Stimulated activated memory B cell treated with anti-CD40 and anti-IgM and Interleukin-4, amounts not matched to agents 10 μg/mL and 1 μg/mL and 100 μg/mL, for 72 hours (primary cell): ENCODE measurements around the gene ACOX3.
A peak's percentile ranks its signal among the peaks of the same experiment; 100 is the strongest.

ENCODE experiments used
- ATAC-seq: fragments of 150-1000 bp; cut with Tn5 transposase; 2 replicates; pipeline ENCODE4 v1.10.0; 2021
- H3K27ac Mint-ChIP-seq: one replicate; pipeline ENCODE4 v1.8.0; 2022; ENCODE audit warnings: mild to moderate bottlenecking, mixed read lengths
- H3K27me3 Mint-ChIP-seq: one replicate; pipeline ENCODE4 v1.8.0; 2022; ENCODE audit warnings: mixed read lengths
- H3K36me3 Mint-ChIP-seq: one replicate; pipeline ENCODE4 v1.8.0; 2022; ENCODE audit warnings: mixed read lengths
- H3K4me1 Mint-ChIP-seq: one replicate; pipeline ENCODE4 v1.8.0; 2022; ENCODE audit warnings: mixed read lengths
- H3K4me3 Mint-ChIP-seq: one replicate; pipeline ENCODE4 v1.8.0; 2022; ENCODE audit warnings: mild to moderate bottlenecking, moderate library complexity, mixed read lengths
- H3K9me3 Mint-ChIP-seq: one replicate; pipeline ENCODE4 v1.8.0; 2022; ENCODE audit warnings: mixed read lengths

The ACOX3 gene

GRCh38 chr4:8472158-8472688, 31.7 kb upstream of the ACOX3 start:
- ATAC-seq = no peak
- H3K27ac Mint-ChIP-seq = no peak overlapping the region
- H3K4me3 Mint-ChIP-seq = no peak overlapping the region
- no peaks in the 10 kb centered on the region for H3K27me3 Mint-ChIP-seq
- H3K4me1 Mint-ChIP-seq = peaks cover 4% of the 10 kb centered on the region
- peaks cover 62% of the 10 kb centered on the region for H3K36me3 Mint-ChIP-seq
- no peaks in the 10 kb centered on the region for H3K9me3 Mint-ChIP-seq

DNA sequence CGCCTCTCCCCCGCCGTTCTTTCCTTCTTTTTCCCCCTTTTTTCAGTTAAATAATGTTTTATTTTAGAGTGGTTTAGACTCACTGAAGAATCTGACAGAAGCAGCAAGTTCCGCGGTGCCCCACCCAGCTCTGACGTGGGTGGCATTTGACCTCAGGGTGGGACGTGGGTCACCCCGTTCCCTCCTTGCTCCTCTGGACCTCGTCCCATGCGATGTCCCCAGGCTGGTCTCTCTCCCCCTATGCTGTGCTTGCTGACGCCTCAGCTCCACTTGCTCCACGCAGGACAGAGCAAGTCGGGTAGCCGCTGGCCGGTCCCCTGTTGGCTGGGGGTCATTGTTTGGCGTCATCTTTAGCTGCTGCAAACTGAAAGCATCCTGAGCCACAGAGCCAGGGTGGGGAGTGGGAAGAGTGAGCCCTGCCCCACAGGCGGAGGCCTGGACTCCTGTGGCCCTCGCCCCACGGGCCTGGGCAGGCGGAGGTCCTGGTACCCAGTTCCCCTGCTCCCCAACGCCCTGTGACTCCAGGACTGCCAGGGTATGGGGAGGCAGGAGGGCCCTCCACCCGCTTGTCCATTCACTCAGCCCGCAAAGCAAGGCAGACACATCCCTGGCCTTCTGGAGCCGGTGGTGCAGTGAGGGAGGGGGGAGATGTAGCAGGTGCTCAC, 30.8 kb upstream of the ACOX3 start:
- no peak overlapping the region for H3K27ac Mint-ChIP-seq
- peaks cover 62% of the 10 kb centered on the region for H3K36me3 Mint-ChIP-seq
- peaks cover 4% of the 10 kb centered on the region for H3K4me1 Mint-ChIP-seq
- no peak for ATAC-seq
- no peak overlapping the region for H3K4me3 Mint-ChIP-seq
- no peaks in the 10 kb centered on the region for H3K27me3 Mint-ChIP-seq
- no peaks in the 10 kb centered on the region for H3K9me3 Mint-ChIP-seq

- Mint-ChIP-seq H3K4me1 (peaks cover 4% of the 10 kb centered on the region), H3K27me3 (no peaks in the 10 kb centered on the region), H3K4me3 (no peak overlapping the region), H3K36me3 (peaks cover 62% of the 10 kb centered on the region), H3K27ac (no peak overlapping the region), H3K9me3 (no peaks in the 10 kb centered on the region)
- ATAC-seq = no peak
These were observed 30.0 kb upstream of the ACOX3 start for GRCh38 chr4:8470451-8471024.

GRCh38 chr4:8469550-8469949, 29.0 kb upstream of the ACOX3 start:
- Mint-ChIP-seq H3K4me3 (no peak overlapping the region), H3K9me3 (no peaks in the 10 kb centered on the region), H3K36me3 (peaks cover 64% of the 10 kb centered on the region), H3K27me3 (no peaks in the 10 kb centered on the region), H3K4me1 (peaks cover 4% of the 10 kb centered on the region), H3K27ac (no peak overlapping the region)
- ATAC-seq = no peak

- Mint-ChIP-seq H3K4me1 (peaks cover 4% of the 10 kb centered on the region), H3K27me3 (no peaks in the 10 kb centered on the region), H3K27ac (no peak overlapping the region), H3K4me3 (no peak overlapping the region), H3K9me3 (no peaks in the 10 kb centered on the region), H3K36me3 (peaks cover 64% of the 10 kb centered on the region)
- peak; percentile 51 for ATAC-seq
These were observed 28.4 kb upstream of the ACOX3 start for GRCh38 chr4:8468746-8469535.

DNA sequence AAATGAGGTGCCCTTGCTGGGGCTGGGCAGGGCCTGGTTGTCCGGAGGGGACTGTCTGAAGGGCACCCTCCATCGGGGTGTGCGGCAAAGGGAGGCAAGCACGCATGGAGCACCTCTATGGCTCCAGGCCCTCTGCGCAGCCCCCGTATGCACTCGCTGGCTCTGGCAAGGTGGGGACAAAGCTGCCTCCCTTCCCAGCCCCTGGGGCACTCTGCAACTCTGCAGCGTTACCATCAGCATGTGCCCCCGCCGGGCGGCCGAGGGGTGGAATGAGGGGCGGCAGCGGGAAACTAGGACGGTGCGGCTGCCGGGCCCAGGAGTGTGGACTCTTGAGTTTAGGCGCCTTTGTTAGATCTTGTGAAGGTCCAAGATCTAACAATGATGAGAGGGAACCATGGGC, 26.5 kb upstream of the ACOX3 start:
- Mint-ChIP-seq H3K4me3 (no peak overlapping the region), H3K27ac (no peak overlapping the region), H3K36me3 (peaks cover 68% of the 10 kb centered on the region), H3K27me3 (no peaks in the 10 kb centered on the region), H3K9me3 (no peaks in the 10 kb centered on the region), H3K4me1 (peaks cover 4% of the 10 kb centered on the region)
- ATAC-seq = no peak

DNA sequence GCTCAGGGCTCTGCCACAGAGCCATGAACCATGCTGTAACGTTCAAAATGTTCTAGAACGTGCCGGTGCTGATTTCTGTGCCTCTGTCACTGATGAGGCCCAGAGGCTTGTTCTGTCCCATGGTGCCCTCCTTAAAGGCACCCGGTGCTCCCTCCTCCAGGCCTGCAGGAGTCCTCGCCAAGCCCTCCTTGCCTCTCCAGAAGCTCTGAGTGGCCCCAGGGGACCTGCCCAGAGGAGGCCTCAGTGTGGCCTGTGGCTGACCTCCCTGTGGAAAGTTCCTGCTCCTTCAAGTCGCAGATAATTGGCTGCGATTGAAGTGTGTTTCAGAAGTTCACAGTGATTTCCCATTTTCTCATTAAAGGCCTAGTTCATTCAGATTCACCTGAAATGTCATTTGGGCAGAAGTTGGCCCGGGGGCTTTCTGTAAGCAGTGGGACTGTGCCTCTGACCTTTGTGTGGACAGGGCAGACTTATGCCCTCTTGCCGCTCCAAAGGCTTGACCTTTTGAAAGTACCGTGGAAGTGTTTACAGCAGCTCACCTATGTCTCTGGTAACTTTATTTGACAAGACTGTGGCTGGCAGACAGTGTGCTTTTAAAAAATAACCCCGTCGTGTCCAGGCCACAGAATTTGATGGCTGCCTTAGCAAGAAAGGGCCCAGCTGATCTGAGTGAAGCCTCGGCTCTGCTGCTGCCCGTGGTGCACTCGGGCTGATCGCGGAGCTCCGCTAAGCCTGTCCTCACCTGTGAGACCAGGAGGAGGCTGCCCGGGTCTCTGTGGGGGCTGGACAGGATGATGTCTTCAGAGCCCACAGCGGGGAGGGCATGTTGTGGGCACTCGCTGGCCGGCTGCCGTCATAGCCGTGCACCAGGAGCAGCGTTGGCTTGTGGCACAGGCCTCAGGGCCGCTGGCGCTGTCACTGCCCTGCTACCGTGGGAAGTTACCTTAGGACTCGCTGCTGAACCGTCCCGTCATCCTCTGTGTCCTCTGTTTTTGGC, 25.4 kb upstream of the ACOX3 start:
- Mint-ChIP-seq H3K27me3 (no peaks in the 10 kb centered on the region), H3K36me3 (peaks cover 59% of the 10 kb centered on the region), H3K4me1 (peaks cover 4% of the 10 kb centered on the region), H3K9me3 (no peaks in the 10 kb centered on the region), H3K27ac (no peak overlapping the region), H3K4me3 (no peak overlapping the region)
- no peak for ATAC-seq

GRCh38 chr4:8464381-8464780, 23.9 kb upstream of the ACOX3 start:
- no peak for ATAC-seq
- H3K9me3 Mint-ChIP-seq = no peaks in the 10 kb centered on the region

GRCh38 chr4:8463811-8464210, 23.3 kb upstream of the ACOX3 start:
- H3K4me1 Mint-ChIP-seq = peaks cover 5% of the 10 kb centered on the region
- H3K9me3 Mint-ChIP-seq = no peaks in the 10 kb centered on the region
- H3K27ac Mint-ChIP-seq = no peak overlapping the region
- H3K36me3 Mint-ChIP-seq = peaks cover 53% of the 10 kb centered on the region
- no peaks in the 10 kb centered on the region for H3K27me3 Mint-ChIP-seq
- no peak for ATAC-seq
- no peak overlapping the region for H3K4me3 Mint-ChIP-seq

More at GRCh38 chr4:8464381-8464780, 23.9 kb upstream of the ACOX3 start:
- Mint-ChIP-seq H3K27ac (no peak overlapping the region), H3K36me3 (peaks cover 58% of the 10 kb centered on the region), H3K4me1 (peaks cover 9% of the 10 kb centered on the region), H3K4me3 (no peak overlapping the region), H3K27me3 (no peaks in the 10 kb centered on the region)

GRCh38 chr4:8461616-8462015, 21.1 kb upstream of the ACOX3 start:
- ATAC-seq = no peak
- no peak overlapping the region for H3K27ac Mint-ChIP-seq
- H3K9me3 Mint-ChIP-seq = no peaks in the 10 kb centered on the region
- H3K27me3 Mint-ChIP-seq = no peaks in the 10 kb centered on the region
- H3K4me3 Mint-ChIP-seq = no peak overlapping the region
- H3K4me1 Mint-ChIP-seq = peaks cover 5% of the 10 kb centered on the region
- peaks cover 47% of the 10 kb centered on the region for H3K36me3 Mint-ChIP-seq

DNA sequence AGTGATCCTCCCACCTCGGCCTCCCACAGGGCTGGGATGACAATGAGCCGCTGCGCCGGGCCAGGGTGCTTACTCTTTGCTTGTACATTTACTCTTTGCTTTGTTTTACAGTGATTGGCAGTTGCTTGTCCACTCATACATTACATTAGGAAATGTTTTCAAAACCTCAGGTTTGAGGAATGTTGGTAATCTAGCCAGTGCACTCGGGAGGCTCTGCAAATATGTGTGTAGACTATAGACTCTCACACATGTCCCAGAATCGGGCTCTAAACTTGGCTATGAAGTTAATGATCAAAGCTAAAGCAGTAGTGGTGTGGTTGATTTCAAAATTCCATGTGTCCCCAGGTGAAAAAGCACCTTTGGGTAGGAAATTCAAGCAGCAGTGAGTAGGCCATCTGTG, 20.6 kb upstream of the ACOX3 start:
- Mint-ChIP-seq H3K9me3 (no peaks in the 10 kb centered on the region), H3K27ac (no peak overlapping the region), H3K4me3 (no peak overlapping the region), H3K27me3 (no peaks in the 10 kb centered on the region), H3K36me3 (peaks cover 47% of the 10 kb centered on the region), H3K4me1 (peaks cover 5% of the 10 kb centered on the region)
- no peak for ATAC-seq

DNA sequence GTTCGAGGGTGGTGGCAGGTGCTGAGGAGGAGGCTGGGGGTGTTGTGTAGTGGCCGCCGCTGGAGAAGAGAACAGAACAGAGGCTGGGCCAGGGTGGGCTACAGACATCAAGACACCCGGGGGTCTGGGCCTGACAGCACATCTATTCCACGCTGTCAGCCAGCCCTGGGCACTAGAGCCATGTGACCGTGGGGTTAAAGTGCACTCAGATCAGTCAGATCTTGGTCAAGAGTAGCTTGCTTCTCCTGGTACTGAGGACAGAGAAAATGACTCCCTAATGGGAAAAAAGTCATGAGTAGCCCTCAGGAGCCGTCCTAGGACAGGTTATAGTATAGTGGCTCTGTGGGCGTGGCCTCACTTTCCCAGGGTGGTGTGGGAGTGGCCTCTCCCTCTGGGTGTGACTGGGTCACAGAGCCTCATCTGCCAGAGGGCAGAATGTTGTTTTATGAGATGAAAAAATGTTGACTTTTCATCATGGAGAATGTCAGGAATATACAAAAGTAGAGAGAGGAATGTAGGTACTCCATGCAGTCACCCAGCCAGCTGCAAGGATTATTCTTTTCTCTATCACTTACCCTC, 19.4 kb upstream of the ACOX3 start:
- Mint-ChIP-seq H3K4me1 (peaks cover 5% of the 10 kb centered on the region), H3K9me3 (no peaks in the 10 kb centered on the region), H3K4me3 (no peak overlapping the region), H3K36me3 (peaks cover 38% of the 10 kb centered on the region), H3K27me3 (no peaks in the 10 kb centered on the region), H3K27ac (no peak overlapping the region)
- no peak for ATAC-seq

GRCh38 chr4:8457646-8458252, 17.2 kb upstream of the ACOX3 start:
- Mint-ChIP-seq H3K27me3 (no peaks in the 10 kb centered on the region), H3K9me3 (no peaks in the 10 kb centered on the region), H3K4me1 (peaks cover 5% of the 10 kb centered on the region), H3K4me3 (no peak overlapping the region), H3K36me3 (peaks cover 50% of the 10 kb centered on the region), H3K27ac (no peak overlapping the region)
- no peak for ATAC-seq

DNA sequence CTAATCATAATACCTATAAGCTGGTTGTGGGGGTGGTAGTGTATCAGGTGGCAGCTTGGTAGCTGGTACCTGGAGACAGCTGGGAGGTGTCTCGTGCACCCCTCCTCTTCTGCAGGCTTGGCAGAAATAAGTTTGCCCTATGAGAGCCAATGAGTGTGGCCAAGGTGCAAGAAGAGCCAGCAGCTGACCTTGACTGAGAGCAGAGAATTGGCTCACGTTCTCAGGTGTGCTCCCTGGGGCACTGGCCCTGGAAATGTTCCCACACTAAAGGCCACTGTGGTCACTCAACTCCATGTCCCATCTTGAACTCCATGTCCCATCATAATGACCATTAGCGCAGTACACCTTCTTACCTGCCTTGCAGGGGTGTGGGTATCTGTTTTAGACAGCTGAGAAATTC, 13.4 kb upstream of the ACOX3 start:
- ATAC-seq = no peak
- peaks cover 60% of the 10 kb centered on the region for H3K36me3 Mint-ChIP-seq
- no peaks in the 10 kb centered on the region for H3K4me1 Mint-ChIP-seq
- H3K27ac Mint-ChIP-seq = no peak overlapping the region
- H3K9me3 Mint-ChIP-seq = no peaks in the 10 kb centered on the region
- no peak overlapping the region for H3K4me3 Mint-ChIP-seq
- H3K27me3 Mint-ChIP-seq = no peaks in the 10 kb centered on the region
